Activated T-helper 2 cell treated with anti-CD3 and anti-CD28 coated beads, Interferon-gamma antibody, Interleukin-2, Interleukin-4, amounts not matched to agents 10 μg/mL and 5 μg/mL and 100 μg/mL, durations not matched to agents 14 hours and 24 hours and 36 hours (primary cell): ENCODE measurements around the gene CCL17. TPM values are rescaled to one million over a fixed set of nuclear protein-coding genes. Genes with fewer than 3 reads are reported as not detected.

Source experiments
- DNase-seq: peaks from one replicate; pipeline ENCODE4 v3.0.0; 2021; ENCODE audit warnings: low spot score
- H3K27ac Mint-ChIP-seq: one replicate; pipeline ENCODE4 v1.8.0; 2021; ENCODE audit warnings: mixed read lengths
- H3K27me3 Mint-ChIP-seq: one replicate; pipeline ENCODE4 v1.8.0; 2021; ENCODE audit warnings: low read depth, mixed read lengths
- H3K36me3 Mint-ChIP-seq: one replicate; pipeline ENCODE4 v1.8.0; 2021; ENCODE audit warnings: low read depth, mixed read lengths
- H3K4me1 Mint-ChIP-seq: one replicate; pipeline ENCODE4 v1.8.0; 2021; ENCODE audit warnings: low read depth, mixed read lengths
- H3K4me3 Mint-ChIP-seq: one replicate; pipeline ENCODE4 v1.8.0; 2021; ENCODE audit warnings: low read depth, mild to moderate bottlenecking, moderate library complexity, mixed read lengths
- H3K9me3 Mint-ChIP-seq: one replicate; pipeline ENCODE4 v1.8.0; 2021; ENCODE audit warnings: mixed read lengths
- intact Hi-C: fragments of 100-400 bp; cut with micrococcal nuclease; formaldehyde crosslinking; loops from one replicate; pipeline ENCODE4 v1.15.1; 2023
- total RNA-seq: library from RNA; stranded (reverse); gene quantifications from 2 replicates; pipeline ENCODE4 v1.2.3, GENCODE V29; 2022

Gene CCL17
- 0.37 and 1.3 TPM in 2 replicates for total RNA-seq

- intact Hi-C loops, result no loop called here
- no peak within 1 kb of the TSS for H3K27ac Mint-ChIP-seq
- DNase-seq, result no peak
- peaks cover 3% of the 10 kb centered on the region for H3K27me3 Mint-ChIP-seq
- no peaks in the 10 kb centered on the region for H3K9me3 Mint-ChIP-seq
- H3K4me1 Mint-ChIP-seq, result peaks cover 3% of the 10 kb centered on the region
- H3K36me3 Mint-ChIP-seq, result no peaks in the 10 kb centered on the region
- no peak within 1 kb of the TSS for H3K4me3 Mint-ChIP-seq
Measured at GRCh38 chr16:57403965-57404817, at the start of gene CCL17. Gene CCL17 (plus strand): TSS chr16:57404767. CDS start chr16:57413933, 9,166 bp downstream.

- no peak for DNase-seq
- H3K27me3 Mint-ChIP-seq, result peaks cover 7% of the 10 kb centered on the region
- no peak overlapping the region for H3K27ac Mint-ChIP-seq
- H3K36me3 Mint-ChIP-seq, result no peaks in the 10 kb centered on the region
- intact Hi-C loops, result no loop called here
- no peaks in the 10 kb centered on the region for H3K9me3 Mint-ChIP-seq
- peaks cover 10% of the 10 kb centered on the region for H3K4me1 Mint-ChIP-seq
- no peak overlapping the region for H3K4me3 Mint-ChIP-seq
Measured at GRCh38 chr16:57355898-57356414, 48.6 kb upstream of the CCL17 start.

- intact Hi-C loops, result no loop called here
- no peaks in the 10 kb centered on the region for H3K36me3 Mint-ChIP-seq
- H3K4me1 Mint-ChIP-seq, result peaks cover 10% of the 10 kb centered on the region
- no peak overlapping the region for H3K4me3 Mint-ChIP-seq
- H3K27ac Mint-ChIP-seq, result no peak overlapping the region
- H3K9me3 Mint-ChIP-seq, result no peaks in the 10 kb centered on the region
- H3K27me3 Mint-ChIP-seq, result peaks cover 7% of the 10 kb centered on the region
- DNase-seq, result no peak
Measured at GRCh38 chr16:57356547-57356946, 48.0 kb upstream of the CCL17 start.

GRCh38 chr16:57357330-57358085, 47.1 kb upstream of the CCL17 start:
- Mint-ChIP-seq H3K27ac (peak overlapping the region; percentile 61), H3K4me1 (peaks cover 10% of the 10 kb centered on the region), H3K27me3 (peaks cover 3% of the 10 kb centered on the region), H3K36me3 (no peaks in the 10 kb centered on the region), H3K4me3 (no peak overlapping the region), H3K9me3 (no peaks in the 10 kb centered on the region)
- DNase-seq, result no peak
- intact Hi-C loops, result no loop called here

- no peaks in the 10 kb centered on the region for H3K9me3 Mint-ChIP-seq
- H3K4me3 Mint-ChIP-seq, result no peak overlapping the region
- peaks cover 10% of the 10 kb centered on the region for H3K4me1 Mint-ChIP-seq
- intact Hi-C loops, result no loop called here
- no peak for DNase-seq
- peaks cover 3% of the 10 kb centered on the region for H3K27me3 Mint-ChIP-seq
- H3K36me3 Mint-ChIP-seq, result no peaks in the 10 kb centered on the region
- H3K27ac Mint-ChIP-seq, result peak overlapping the region; percentile 61
Measured at GRCh38 chr16:57358086-57358420, 46.5 kb upstream of the CCL17 start.

- peaks cover 10% of the 10 kb centered on the region for H3K4me1 Mint-ChIP-seq
- intact Hi-C loops, result no loop called here
- H3K27ac Mint-ChIP-seq, result peak within 1 kb of the TSS; percentile 61
- no peaks in the 10 kb centered on the region for H3K9me3 Mint-ChIP-seq
- peaks cover under 1% of the 10 kb centered on the region for H3K27me3 Mint-ChIP-seq
- no peaks in the 10 kb centered on the region for H3K36me3 Mint-ChIP-seq
- peak within 1 kb of the TSS; percentile 33 for H3K4me3 Mint-ChIP-seq
- DNase-seq, result no peak
Measured at GRCh38 chr16:57358527-57359095, 46.0 kb upstream of the CCL17 start, which contains the start of gene CCL22. Gene CCL22 (plus strand): TSS chr16:57358783. CDS start chr16:57358817, 34 bp downstream.

- DNase-seq, result no peak
Measured at GRCh38 chr16:57360321-57360935, 44.1 kb upstream of the CCL17 start.

GRCh38 chr16:57361404-57361803, 43.2 kb upstream of the CCL17 start:
- H3K9me3 Mint-ChIP-seq, result no peaks in the 10 kb centered on the region
- peaks cover 7% of the 10 kb centered on the region for H3K27me3 Mint-ChIP-seq
- H3K36me3 Mint-ChIP-seq, result no peaks in the 10 kb centered on the region
- no peak overlapping the region for H3K4me3 Mint-ChIP-seq
- intact Hi-C loops, result no loop called here
- DNase-seq, result no peak
- no peak overlapping the region for H3K27ac Mint-ChIP-seq
- H3K4me1 Mint-ChIP-seq, result peaks cover 10% of the 10 kb centered on the region

More at GRCh38 chr16:57360321-57360935, 44.1 kb upstream of the CCL17 start:
- Mint-ChIP-seq H3K36me3 (no peaks in the 10 kb centered on the region), H3K9me3 (no peaks in the 10 kb centered on the region), H3K27ac (no peak overlapping the region), H3K4me1 (peaks cover 10% of the 10 kb centered on the region), H3K27me3 (peaks cover 7% of the 10 kb centered on the region), H3K4me3 (no peak overlapping the region)
- intact Hi-C loops, result no loop called here

GRCh38 chr16:57364143-57364542, 40.4 kb upstream of the CCL17 start:
- no peak for DNase-seq
- peaks cover 12% of the 10 kb centered on the region for H3K27me3 Mint-ChIP-seq
- H3K27ac Mint-ChIP-seq, result no peak overlapping the region
- H3K4me3 Mint-ChIP-seq, result no peak overlapping the region
- H3K36me3 Mint-ChIP-seq, result no peaks in the 10 kb centered on the region
- no peaks in the 10 kb centered on the region for H3K9me3 Mint-ChIP-seq
- no peaks in the 10 kb centered on the region for H3K4me1 Mint-ChIP-seq
- intact Hi-C loops, result no loop called here

- DNase-seq, result no peak
- intact Hi-C loops, result no loop called here
- Mint-ChIP-seq H3K9me3 (no peaks in the 10 kb centered on the region), H3K36me3 (no peaks in the 10 kb centered on the region), H3K27me3 (peaks cover 12% of the 10 kb centered on the region), H3K4me1 (no peaks in the 10 kb centered on the region), H3K27ac (no peak overlapping the region), H3K4me3 (no peak overlapping the region)
Measured at GRCh38 chr16:57366544-57367040, 38.0 kb upstream of the CCL17 start.

- Mint-ChIP-seq H3K4me1 (no peaks in the 10 kb centered on the region), H3K9me3 (no peaks in the 10 kb centered on the region), H3K36me3 (no peaks in the 10 kb centered on the region), H3K27ac (no peak overlapping the region), H3K27me3 (peaks cover 12% of the 10 kb centered on the region), H3K4me3 (no peak overlapping the region)
- DNase-seq, result no peak
- intact Hi-C loops, result no loop called here
Measured at GRCh38 chr16:57367116-57367752, 37.3 kb upstream of the CCL17 start.
